Posterior vena cava (tissue), 2 donors: ENCODE results near the gene SLC35B3. TPM values are rescaled to one million over a fixed set of nuclear protein-coding genes. Genes with fewer than 3 reads are reported as not detected.
"Not testable (repeated sequence)": the region's sequence is repeated elsewhere in the genome, so short reads cannot be mapped to it uniquely, and the experiment has no call there.

ENCODE experiments used
- DNase-seq: peaks from one replicate; pipeline ENCODE4 v3.0.0-alpha.2; 2020; ENCODE audit warnings: low spot score
- intact Hi-C, 2 donors: fragments of 100-400 bp; cut with DNase I; formaldehyde crosslinking; loops; one replicate each; pipeline versions ENCODE4 v1.14.1 to v1.14.2; 2022 to 2023
- long read RNA-seq, 2 donors: library from polyadenylated mRNA; unstranded; transcript quantifications; one replicate each; pipeline ENCODE4 v2.0.0, GENCODE V29; 2020 to 2021
- total RNA-seq, 2 donors: library from RNA; stranded (reverse); fragmentation: NEBNext Ultra II Directional; extraction: Animal tissue kit (Norgen Biotek cat#: 25700); gene quantifications; one replicate each; pipeline ENCODE4 v1.2.1, GENCODE V29; 2021
- donor health status: DM: yes; HTN: yes; CAD: no.
- donor health status: DM: yes; HTN: yes; CAD: no.

The SLC35B3 gene
- 10 to 100 TPM; 15.4 to 16.2 TPM for total RNA-seq
- long read RNA-seq, donor 1, partial matches to known transcripts = 1 of 9 reads
- long read RNA-seq, donor 1, other reads (novel, unspliced or antisense) = 7 of 9 reads
- long read RNA-seq, donor 2, transcript SLC35B3-202 (11 exons, 1,973 nt) = major isoform, 9 of 30 reads
- long read RNA-seq, donor 2, partial matches to known transcripts = 2 of 30 reads
- long read RNA-seq, donor 2, other reads (novel, unspliced or antisense) = 19 of 30 reads

DNA sequence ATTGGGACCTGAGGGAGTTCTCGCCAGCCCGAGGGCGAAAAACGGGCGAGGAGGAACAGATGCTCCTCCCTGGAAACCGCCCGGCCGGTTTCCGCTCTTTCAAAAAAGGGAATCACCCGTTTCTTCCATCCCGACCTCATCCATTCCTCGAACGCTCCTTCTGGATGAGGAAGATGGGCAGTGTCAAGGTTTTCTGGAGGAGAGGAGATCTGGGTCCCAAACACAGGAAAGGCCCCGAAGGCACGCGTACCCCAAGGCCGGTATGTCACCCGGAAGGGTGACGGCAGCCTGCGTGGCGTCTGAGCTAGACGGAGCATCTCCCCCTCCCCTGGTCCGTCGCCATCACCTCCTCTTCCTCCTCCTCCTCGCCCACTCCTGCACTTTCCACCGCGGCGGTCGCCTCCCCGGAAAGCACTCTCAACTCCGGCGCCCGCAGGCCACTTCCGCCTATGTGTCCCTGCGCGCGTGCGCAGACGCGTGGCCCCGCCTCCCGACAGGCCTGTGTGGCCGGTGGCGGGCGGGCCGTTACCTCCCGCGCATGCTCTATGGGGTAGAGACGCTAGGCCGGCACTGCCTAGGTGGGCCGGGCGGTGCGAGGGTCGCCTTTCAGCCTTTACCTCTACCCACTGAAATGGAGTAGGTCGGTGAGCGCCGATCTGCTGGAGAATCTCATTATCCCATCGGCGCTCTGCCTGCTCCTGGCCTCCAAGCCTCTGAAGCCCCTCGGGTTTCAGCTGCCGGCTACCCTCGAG lies at the start of gene SLC35B3:
Gene SLC35B3 (minus strand): TSS at position 453 of the 752 bp plus-strand sequence.
- DNase-seq = peak; percentile 98
- intact Hi-C loops = no loop called here

DNA sequence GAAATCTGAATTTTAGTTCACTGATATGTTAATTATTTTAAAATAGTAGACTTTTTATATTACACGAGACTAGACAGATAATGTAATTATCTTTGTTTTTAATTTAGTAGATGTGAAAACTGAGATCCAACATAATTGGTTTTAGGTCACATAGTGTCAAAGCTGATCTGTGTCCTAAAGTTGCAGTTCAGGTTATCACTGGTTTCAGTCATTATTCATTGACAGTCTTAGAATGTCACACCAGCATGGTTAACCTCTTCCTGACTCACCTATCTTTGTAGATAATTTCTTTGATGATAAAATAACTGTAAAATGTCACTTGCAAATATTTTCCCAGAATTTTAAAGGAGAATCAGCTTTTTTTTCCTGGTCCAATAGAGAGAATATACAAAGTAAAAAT lies 48.3 kb upstream of the SLC35B3 start:
- intact Hi-C loops = no loop called here
- no peak for DNase-seq

DNA sequence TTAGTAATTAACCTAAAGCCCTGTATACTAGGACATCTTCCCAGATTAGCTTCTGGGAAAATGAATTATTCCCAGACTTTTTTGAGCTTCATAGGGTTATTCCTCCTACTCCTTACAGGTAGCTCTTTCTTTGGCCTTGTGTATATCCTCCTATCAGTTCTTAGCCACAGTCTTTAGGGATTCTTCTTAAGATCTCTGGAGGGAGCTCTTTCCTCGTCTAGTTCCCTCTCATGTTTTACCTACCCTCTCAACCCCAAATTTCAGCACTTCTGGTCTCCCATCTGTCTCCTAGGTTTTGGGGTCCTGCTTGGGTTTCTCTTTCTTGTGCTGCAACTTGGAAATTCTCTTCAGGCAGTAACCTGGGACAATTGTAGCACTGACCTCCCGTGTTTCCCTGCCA lies 46.4 kb upstream of the SLC35B3 start:
- intact Hi-C loops = no loop called here
- DNase-seq = no peak

DNA sequence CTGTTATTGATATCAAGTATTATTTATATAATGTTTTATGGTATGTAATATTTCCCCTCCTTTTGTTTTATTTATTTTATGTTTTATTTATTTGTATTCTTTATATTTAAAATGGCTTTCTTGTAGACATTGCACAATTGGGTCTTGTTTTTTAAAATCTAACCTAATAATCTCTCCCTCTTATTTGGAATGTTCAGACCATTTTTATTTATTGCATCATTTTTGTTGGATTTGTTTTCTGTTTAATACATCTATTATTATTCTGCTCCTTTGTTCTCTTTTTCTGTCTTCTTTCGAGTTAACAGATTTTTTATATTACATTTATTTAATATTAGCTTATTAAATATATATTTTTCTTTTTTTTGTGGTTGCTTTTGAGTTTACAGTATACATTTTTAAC lies 43.1 kb upstream of the SLC35B3 start:
- intact Hi-C loops = no loop called here
- no peak for DNase-seq

GRCh38 chr6:8476656-8477055 lies 41.3 kb upstream of the SLC35B3 start:
- no peak for DNase-seq
- intact Hi-C loops = no loop called here

- intact Hi-C loops = no loop called here
- no peak for DNase-seq
These were observed 33.4 kb upstream of the SLC35B3 start for GRCh38 chr6:8468552-8469356.

DNA sequence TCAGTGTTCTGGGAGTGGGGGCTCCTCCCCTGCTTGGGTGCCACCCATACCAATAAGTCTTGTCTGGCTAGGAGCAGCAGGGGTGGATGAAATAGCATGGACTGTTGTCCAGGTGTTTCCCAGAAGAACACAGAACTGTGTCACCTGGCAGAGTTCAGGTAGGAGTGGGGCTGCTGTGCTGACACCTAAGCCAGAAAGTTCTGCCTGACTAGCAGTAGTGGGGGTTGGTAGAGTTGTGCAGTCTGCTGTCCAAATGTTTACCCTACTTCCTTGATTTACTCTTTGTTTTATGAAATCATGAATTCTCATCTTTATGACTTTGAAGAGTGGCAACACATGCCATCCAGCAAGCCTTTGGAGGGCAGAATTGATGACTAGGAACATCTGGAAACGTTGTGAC lies 27.3 kb upstream of the SLC35B3 start:
- DNase-seq = no peak
- intact Hi-C loops = no loop called here

- intact Hi-C loops = no loop called here
- no peak for DNase-seq
These were observed 26.8 kb upstream of the SLC35B3 start for GRCh38 chr6:8462169-8462568.

DNA sequence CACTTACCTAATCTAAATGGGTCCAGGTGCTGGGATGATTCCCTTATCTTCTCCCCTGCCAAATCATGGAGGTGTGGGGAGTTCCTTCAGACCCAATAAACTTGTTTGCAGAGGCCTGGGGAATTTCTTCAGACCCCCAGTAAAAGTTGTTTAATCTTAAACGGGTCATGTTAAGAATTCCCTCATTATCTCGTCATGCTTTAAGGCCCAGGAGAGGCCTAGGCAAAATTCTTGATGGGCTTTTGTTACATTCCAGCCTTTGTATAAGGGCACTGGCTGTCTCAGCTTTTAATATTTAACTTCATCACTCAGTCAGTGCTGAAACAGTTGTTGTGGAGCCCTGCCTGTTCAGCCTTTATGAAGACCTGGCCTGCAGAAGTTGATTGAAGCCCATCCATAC lies 11.0 kb upstream of the SLC35B3 start:
- DNase-seq = no peak
- intact Hi-C loops = no loop called here

DNA sequence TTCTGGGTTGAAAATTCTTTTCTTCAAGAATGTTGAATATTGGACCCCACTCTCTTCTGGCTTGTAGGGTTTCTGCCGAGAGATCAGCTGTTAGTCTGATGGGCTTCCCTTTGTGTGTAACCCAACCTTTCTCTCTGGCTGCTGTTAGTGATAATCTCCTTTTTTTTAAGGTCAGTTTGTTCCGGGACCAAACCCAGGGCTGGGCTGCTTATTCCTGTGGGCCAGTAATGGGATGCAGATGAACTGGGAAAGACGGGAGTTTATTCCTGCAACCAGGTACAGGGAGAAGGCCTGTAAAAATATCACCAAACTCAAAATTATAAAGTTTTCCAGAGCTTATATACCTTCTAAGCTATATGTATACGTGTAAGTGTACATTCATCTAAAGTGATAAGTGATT lies 10.6 kb upstream of the SLC35B3 start:
- DNase-seq, intact Hi-C loops: not testable (repeated sequence)

DNA sequence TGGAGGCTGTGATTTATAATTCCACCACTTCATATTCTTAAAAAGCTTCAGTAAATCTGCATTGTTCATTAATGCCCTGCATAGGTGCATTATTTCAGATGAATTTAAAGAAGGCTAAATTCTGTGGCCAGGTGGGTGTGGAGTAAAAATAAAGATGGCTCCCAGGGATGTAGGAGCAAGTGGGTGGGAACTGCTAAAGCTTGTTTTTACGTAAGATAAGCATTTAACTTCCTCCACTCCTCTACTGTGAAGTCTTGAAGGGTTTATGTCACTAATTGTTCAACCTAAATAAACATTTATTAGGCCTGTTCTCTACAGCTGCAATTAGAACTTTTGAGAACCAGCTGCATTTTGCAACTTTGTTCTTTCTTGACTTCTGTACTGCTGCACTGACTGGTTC lies 6.8 kb upstream of the SLC35B3 start:
- intact Hi-C loops = no loop called here

GRCh38 chr6:8441452-8441851 lies 6.1 kb upstream of the SLC35B3 start:
- intact Hi-C loops = no loop called here
- DNase-seq = no peak

More for the DNA sequence above, 6.8 kb upstream of the SLC35B3 start:
- DNase-seq = no peak

DNA sequence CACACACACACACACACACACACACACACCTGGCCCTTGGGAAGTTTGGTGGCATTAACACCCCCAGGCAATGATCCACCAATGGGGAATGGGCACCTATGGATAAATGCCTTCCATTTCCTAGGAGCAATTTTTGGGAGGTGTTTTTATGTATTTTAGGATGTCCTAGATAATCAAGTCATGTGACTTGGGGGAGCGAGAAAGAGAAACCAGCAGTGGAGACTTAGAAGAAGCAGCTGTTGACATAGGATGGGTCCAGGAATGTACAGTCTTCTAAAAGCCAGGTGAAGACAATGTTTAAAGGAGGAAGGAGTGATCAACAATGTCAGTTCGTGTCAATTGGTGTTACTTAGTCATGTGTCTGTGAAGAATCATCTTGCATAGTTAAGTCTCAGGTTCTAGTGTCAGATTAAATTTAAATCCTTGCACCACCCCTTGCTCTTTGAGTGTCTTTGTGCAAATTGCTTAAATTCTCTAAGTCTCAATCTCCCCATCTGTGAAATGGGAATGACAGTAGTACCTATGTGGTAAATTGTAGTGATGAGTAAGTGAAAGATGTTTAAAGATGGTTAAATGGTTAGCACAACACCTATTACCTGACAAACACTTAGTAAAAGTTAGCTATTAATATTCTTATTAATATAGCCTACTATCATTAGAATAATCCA lies 4.4 kb upstream of the SLC35B3 start:
- no peak for DNase-seq
- intact Hi-C loops = no loop called here

GRCh38 chr6:8437813-8438212 lies 2.5 kb upstream of the SLC35B3 start:
- DNase-seq = no peak
- intact Hi-C loops = no loop called here

DNA sequence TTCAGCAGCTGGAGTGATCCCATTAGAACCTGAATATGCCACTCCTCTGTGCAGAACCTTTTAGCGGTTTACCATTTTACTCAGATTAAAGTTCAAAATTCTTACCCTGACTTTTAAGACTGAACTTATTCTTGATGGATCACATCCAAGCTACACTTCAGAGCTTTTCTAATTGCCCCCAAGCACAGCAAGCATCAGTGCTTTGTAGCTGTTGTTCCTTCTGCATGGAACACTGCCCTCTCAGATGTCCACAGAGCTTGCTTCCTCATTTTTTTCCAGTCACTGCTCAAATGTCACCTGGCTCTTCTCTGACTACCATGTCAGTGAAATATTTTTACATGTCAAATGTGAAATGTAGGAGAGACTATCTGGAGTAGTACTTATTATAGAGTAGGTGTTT lies 1.6 kb upstream of the SLC35B3 start:
- no peak for DNase-seq
- intact Hi-C loops = no loop called here

GRCh38 chr6:8435845-8436168 lies 462 bp upstream of the SLC35B3 start:
- intact Hi-C loops = no loop called here

GRCh38 chr6:8434727-8435092 lies 635 bp downstream of the SLC35B3 start:
- no peak for DNase-seq
- intact Hi-C loops = no loop called here

More at GRCh38 chr6:8435845-8436168, 462 bp upstream of the SLC35B3 start:
- DNase-seq = no peak

DNA sequence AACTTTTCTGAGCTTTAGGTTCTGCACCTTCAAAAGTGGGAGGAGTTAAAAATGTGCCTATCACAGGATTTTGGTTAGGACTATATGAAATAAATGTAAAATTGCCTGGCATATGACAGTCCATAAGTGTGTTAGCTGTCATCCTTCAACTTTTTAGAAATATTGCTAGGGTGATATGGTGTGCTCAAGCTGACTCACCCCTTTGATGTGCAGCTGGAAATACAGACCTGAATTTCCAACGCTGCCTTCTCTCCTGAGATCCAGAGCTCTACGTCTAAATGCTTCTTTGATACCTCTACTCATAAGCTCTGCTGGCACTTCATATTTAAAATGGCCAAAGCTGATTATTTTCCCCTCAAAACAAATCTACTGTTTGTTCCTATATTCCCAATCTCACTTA lies 2.7 kb downstream of the SLC35B3 start:
- intact Hi-C loops = no loop called here
- no peak for DNase-seq

GRCh38 chr6:8429821-8430220 lies 5.5 kb downstream of the SLC35B3 start:
- no peak for DNase-seq
- intact Hi-C loops = no loop called here

DNA sequence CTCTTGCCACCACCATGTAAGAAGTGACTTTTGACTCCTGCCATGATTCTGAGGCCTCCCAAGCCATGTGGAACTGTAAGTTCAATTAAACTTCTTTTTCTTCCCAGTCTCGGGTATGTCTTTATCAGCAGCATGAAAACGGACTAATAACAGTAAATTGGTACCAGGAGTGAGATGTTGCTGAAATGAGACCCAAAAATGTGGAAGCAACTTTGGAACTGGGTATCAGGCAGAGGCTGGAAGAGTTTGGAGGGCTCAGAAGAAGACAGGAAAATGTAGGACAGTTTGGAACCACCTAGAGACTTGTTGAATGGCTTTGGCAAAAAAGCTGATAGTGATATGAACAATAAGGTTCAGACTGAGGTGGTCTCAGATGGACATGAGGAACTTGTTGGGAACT lies 8.8 kb downstream of the SLC35B3 start:
- intact Hi-C loops, DNase-seq: not testable (repeated sequence)
